GM18526 (cell line): ENCODE data around the gene ZNF189.

Source experiments
- POLR2A ChIP-seq: IDR thresholded peaks from 3 replicates; pipeline ENCODE4 v1.6.1; 2011; ENCODE audit not compliant: insufficient read length; ENCODE audit errors: extremely low read depth

The ZNF189 gene

DNA sequence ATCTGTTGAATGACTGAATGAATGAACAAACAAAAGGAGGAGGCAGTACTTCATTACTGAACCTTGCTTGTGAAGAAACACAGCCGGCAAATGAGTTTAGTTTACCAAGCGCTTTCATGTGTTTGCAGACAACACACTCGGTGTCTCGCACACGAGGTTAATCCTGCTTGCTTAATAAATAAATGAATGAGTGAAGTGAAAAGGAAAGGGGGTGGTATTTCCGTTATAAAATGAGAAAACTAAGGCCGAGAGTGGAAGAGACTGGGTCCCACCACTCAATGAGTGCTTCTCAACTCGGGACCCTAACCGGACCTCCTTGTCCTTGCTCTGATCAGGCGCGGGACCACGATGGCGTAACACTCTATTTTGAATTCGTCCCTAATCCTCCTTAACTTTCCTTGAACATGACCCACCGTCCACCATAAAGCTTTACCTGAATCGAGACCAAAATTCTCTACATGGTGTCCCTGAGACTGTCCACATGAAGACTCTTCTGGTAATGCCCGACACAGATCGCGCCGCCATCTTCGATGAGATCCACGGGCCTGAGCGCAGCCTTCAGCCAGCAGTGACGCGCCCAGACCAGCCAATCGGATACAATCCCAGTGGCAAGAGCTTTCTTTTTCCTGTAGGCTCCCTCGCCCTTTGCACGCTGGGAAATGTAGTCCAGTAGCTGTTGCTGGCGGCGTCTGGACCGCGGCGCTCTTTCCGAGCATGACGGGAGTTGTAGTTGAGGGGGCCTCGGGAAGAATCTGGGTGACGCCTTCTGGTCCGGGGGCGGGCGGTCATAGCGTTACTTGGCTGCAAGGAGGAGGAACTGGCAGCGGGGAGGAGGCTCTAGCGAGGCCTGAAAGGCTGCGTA, at the start of gene ZNF189, which contains the start of gene MRPL50:
TSS of gene ZNF189 (plus strand) at position 784 of the 862 bp plus-strand sequence. CDS start 306 bp downstream, outside the sequence.
TSS of gene MRPL50 (minus strand) at position 551 of the 862 bp plus-strand sequence. CDS start at position 525, 26 bp downstream.
- peak; percentile 84 for TF ChIP-seq POLR2A

DNA sequence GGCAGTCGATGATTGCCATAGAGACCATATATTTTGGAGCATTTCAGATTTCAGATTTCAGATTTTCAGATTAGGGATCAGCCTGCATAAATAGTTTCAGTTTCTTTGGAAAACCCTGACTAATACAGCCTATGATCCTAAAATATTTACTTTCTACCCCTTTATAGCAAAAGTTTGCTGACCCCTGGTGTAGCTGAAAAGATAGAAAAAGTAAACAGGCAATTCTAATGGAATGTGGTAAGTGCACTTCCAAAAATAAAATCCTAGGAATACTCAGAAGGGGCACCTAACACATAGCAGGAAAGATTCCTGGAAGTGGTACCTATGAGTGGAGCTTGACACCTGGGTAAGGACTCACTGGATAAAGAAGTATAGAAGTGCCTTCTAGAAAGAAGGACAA, 48.4 kb upstream of the ZNF189 start:
- no peak for TF ChIP-seq POLR2A

DNA sequence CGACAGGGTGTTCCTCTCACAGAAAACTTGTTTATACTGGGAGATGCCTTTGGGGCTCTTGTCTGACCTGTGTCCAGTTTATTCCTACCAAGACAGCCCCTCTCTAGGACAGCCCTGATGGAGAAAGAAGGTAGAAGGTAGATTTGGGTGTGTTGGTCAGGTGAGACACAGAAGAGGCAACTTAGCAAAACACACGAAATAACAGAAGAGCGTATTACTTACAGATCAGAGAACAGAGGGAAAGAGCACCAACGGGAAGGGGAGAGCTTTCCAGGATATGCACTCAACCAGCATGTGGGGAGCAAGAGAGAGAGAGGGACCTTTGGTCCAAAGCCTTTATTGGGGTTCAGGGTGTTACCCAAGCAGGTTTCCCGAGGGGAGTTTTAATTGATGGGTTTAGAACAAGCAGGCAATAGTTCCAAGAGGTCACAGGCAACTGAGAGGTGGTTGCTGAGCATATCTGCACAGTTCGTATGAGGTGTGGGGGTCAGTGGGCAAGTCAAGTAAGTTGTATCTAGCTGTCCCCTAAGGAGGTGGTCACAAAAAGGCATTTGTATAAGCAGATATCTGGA, 45.7 kb upstream of the ZNF189 start:
- TF ChIP-seq POLR2A, result no peak

DNA sequence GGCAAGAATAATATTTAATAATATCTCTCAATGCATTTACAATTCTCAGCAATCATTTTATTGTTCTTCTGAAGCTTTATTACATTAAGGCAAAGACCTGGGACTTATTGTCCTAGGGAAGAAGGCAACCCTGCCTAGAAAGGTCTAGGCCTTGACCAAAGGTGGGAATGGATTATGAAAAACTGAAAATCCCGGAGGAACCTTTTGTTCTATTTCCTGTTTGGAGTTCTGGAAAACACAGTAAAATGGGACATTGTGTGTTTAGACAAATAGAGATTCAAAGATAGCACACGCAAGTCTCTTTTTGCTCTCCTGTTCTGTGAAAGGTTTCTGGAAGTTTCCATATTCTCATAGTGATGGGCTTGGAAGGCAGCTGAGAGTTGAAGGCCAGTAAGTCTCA, 45.0 kb upstream of the ZNF189 start:
- TF ChIP-seq POLR2A, result no peak

DNA sequence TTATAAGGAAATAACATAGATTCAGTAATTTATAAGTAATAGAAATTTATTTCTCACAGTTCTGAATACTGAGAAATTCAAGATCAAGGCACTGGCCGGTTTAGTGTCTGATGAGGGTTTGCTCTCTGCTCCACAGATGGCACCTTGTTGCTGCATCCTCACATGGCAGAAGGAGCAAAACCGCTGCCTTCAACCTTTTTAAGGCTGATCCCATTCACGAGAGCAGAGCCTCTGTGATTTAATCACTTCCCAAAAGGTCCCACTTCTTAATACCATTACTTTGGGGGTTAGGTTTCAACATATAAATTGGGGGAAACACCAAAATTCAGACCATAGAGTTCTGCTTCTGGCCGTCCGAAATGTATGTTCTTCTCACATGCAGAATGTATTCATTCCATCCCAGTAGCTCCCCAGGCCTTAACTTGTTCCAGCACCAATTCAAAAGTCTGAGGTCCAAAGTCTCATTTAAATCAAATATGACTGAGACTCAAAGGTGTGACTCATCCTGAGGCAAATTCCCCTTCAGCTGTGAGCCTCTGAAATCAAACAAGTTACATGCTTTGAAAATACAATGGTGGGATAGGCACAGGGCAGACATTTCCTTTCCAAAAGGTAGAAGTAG, 44.4 kb upstream of the ZNF189 start:
- no peak for TF ChIP-seq POLR2A

DNA sequence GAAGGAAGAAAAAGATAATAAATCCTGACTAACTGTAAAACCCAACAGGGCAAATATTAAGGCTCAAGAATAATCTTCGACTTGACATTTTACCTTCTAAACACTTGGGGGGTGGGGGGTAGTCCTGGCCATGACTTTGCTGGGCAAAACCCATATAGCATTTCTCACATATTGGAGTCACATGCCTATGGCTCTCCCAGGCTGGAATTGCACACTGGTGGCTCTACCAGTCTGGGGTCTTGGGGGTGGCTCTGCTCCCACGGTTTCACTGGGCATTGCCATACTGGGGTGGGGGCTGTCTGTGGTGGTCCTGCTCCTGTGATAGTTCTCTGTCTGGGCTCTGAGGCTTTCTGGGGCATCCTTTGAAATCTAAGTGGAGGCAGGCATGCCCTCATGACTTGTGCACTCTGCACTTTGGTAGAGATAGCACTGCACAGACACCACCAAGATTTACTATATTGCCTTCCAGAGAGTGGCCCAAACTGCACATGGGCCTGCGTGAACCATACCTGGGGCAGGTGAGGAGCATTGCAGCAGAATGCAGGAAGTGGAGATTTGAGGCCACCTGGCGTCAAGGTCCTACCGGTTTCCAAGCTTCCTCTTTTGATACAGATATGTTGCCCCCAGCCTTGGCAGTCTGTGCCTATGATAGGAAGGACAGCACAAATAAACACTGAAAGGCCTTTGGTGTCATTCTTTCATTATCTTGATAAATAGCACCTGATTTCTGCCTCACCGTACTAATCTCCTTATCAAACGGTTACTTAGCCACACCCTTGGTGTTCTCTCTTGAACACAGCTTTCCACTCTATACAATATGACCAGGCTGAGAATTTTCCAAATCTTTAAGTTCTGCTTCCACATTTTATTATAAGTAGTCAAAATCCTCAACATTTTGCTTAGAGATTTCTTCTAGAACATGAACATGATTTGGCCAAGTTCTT, 43.6 kb upstream of the ZNF189 start:
- TF ChIP-seq POLR2A, result no peak

DNA sequence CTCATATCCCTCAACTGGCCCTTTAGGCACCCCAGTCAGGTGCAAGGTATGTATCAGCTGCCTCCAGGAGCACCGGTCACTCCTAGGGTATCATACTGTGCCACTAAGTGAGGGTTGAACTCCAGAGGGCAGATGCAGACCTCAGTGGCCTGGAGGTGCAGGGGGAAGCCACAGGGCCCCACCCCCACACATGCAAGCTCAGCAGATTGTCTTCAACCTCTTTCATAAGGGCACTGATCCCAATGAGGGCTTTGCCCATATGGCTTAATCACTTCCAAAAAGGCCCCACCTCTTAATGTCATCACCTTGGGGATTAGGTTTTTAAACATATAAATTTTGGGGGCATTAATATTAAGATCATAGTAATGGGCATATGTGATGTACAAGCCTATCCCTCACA, 42.0 kb upstream of the ZNF189 start:
- no peak for TF ChIP-seq POLR2A

DNA sequence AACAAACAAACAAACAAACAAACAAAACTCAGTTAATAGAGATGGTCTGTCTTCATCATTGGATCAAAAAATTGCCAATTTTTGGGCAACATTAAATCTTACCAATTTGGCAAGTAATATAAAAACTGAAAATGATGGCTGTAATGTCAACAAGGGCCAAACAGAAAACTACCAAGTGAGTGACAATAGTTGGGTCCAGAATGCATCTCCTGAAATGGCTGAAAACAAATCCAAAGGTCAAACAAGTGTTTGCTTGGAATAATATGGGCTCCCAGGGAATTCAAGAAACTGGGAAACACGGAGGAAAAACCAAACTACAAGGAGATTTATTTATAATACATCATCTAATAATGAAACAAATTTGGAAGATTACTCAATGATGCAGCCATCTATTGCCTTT, 39.0 kb upstream of the ZNF189 start:
- TF ChIP-seq POLR2A, result no peak

DNA sequence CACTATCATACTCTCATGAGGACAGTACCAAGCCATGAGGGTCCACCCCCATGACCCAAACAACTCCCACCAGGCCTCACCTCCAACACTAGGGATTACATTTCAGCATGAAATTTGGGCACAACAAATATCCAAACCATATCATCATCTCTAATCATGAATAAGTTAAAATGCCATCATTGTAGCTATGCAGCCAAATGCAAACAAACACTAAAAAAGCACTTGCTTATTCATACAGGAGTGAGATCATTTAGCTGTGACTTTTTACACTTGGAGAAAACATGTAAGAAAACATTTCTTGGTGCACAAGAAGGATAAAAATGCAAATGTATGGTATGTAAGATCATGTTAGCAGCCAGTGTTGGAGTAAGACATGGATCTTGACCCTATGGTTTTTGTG, 38.0 kb upstream of the ZNF189 start:
- no peak for TF ChIP-seq POLR2A

DNA sequence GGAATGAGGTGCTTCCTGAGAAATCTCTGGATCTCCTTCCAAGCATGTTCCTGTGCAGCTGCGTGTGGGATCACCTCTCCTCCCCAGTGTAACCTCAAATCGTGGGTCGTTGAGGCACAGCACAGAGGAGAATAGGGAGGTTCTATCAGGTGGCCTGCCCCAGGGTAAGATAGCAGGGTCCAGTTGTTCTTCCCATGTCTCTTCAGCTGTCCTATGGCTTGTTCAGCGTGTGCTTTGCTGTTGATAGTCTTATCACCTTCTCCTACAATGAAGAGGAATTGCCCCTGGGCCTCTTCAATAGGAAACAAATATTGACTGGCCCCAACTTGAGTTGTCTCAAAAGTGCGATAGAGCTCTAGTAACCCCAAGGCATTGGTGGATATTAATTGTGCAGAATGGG, 36.2 kb upstream of the ZNF189 start:
- no peak for TF ChIP-seq POLR2A

DNA sequence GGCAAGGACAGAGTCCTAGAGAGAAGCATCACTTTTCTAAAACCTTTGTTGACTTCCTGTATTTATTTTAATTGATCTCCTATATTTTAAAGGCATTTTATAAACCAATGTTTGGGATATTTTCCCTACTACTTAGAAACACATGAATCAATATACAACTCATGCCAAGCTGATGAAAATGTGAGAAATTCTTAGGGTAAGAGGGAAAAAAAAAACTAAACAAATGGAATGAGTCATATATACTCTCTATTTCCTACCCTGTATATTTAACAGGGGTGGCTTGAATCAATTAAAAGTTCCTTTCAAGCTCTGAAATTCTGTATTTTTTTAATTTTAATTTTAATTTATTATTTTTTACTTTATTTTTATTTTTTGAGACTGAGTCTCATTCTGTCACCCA, 33.5 kb upstream of the ZNF189 start:
- TF ChIP-seq POLR2A, result no peak

DNA sequence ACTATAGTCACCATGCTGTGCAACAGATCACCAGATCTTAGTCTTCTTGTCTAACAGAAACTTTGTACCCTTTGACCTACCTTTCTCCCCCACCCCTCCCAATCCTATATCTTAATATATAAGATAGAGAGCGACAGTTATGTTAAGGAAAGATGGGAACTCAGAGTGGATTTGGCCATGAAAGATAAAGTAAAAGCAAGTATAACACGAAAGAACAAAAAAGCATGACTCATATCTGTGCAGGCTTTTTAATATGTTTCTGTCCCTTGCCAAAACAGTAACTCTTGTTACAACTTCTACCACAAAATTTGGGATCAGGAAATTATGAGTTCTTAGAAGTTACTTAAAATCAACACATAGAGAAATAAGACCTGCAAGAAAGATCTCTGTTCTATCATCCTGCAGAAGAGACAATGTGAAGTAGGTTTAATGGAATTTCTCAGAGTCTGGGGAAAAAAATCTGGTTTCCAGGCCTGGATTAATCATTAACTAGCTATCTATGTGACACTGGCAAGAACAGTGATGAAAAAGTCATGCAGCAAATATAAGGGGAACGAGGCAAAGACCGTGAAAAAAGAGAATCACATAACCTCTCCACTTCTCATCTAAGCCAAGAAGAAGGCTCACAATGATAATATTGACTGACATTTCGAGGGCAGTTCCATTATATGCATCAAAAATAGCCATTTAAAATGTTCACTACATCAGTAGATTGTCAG, 32.5 kb upstream of the ZNF189 start:
- no peak for TF ChIP-seq POLR2A

DNA sequence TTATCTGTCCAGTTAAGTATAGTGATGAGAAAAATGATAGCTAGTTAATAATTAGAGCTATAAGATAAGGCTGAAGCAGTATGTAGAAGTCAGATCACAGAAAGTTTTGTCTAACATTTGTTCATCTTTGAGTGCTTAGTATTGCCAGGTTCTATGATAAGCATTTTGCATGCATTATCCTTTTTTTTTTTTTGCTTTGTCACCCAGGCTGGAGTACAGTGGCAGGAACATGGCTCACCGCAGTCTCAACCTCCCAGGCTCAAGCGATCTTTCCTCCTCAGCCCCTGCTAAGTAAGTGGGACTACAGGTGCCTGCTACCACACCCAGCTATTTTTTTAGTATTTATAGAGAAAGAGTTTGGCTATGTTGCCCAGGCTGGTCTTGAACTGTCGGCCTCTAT, 31.3 kb upstream of the ZNF189 start:
- TF ChIP-seq POLR2A, result no peak

DNA sequence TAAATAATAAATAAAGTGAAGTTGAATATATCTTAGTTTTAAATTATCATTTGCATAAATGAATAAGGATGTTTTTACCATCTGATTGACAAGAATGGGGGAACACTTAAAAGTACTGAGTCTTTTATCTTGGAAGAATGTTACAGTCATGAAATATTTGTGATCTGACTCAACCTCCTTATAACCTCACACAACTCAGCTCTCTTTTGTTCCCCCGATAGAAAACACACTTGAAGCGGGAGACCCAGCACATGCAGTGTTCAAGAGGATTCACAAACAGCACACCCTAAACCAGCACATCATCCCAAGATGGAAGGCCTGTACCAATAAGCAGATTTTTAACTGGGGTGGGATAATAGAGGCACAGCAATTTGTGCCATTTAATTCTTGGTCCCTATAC, 29.4 kb upstream of the ZNF189 start:
- TF ChIP-seq POLR2A, result no peak
